Hepatocyte (in vitro differentiated cells): ENCODE data around the gene GRIK2.

Source experiments
- EZH2 ChIP-seq: fragments of 200-600 bp; sonication (generic); IDR thresholded peaks from 2 replicates; pipeline ENCODE4 v1.6.1; 2016; ENCODE audit warnings: antibody characterized with exemption, mild to moderate bottlenecking, borderline replicate concordance
- EZH2phosphoT487 ChIP-seq: fragments of 200-600 bp; sonication (generic); IDR thresholded peaks from one replicate; pipeline ENCODE4 v1.6.1; 2018; ENCODE audit warnings: antibody characterized with exemption, mild to moderate bottlenecking, low read depth, moderate library complexity; ENCODE audit not compliant: unreplicated experiment, severe bottlenecking
- TF ChIP-seq, protein P1 (sequence below): fragments of 200-600 bp; sonication (generic); IDR thresholded peaks from 2 replicates; pipeline ENCODE4 v1.5.1; 2016; ENCODE audit warnings: antibody characterized with exemption, mild to moderate bottlenecking; ENCODE audit not compliant: poor library complexity

DNA sequence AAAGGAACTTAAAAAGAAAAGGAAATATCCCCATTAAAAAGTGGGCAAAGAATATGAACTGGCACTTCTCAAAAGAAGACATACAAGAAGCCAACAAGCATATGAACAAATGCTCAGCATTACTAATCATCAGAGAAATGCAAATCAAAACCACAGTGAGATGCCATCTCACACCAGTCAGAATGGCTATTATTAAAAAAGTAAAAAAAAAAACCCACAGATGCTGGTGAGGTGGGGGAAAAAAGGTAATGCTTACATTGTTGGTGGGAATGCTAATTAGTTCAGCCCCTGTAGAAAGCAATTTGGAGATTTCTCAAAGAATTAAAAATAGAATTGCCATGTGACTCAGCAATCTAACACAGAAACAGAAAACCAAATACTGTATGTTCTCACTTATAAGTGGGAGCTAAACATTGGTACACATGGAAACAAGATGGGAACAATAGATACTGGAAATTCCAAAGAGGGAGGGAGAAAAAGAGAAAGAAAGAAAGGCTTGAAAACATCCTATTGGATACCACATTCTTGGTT is 437.1 kb downstream of the GRIK2 start:
- TF ChIP-seq, protein P1, sequence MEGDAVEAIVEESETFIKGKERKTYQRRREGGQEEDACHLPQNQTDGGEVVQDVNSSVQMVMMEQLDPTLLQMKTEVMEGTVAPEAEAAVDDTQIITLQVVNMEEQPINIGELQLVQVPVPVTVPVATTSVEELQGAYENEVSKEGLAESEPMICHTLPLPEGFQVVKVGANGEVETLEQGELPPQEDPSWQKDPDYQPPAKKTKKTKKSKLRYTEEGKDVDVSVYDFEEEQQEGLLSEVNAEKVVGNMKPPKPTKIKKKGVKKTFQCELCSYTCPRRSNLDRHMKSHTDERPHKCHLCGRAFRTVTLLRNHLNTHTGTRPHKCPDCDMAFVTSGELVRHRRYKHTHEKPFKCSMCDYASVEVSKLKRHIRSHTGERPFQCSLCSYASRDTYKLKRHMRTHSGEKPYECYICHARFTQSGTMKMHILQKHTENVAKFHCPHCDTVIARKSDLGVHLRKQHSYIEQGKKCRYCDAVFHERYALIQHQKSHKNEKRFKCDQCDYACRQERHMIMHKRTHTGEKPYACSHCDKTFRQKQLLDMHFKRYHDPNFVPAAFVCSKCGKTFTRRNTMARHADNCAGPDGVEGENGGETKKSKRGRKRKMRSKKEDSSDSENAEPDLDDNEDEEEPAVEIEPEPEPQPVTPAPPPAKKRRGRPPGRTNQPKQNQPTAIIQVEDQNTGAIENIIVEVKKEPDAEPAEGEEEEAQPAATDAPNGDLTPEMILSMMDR: no peak
- TF ChIP-seq EZH2phosphoT487: no peak
- TF ChIP-seq EZH2: no peak
